ENCODE measurements around the gene HTR2A.
A peak's percentile ranks its signal among the peaks of the same experiment; 100 is the strongest.

The HTR2A gene

GRCh38 chr13:46896341-46897137, at the start of gene HTR2A:
TSS of gene HTR2A (minus strand) at chr13:46897053. CDS start at chr13:46895906, 1,147 bp downstream.
- no peak for TF ChIP-seq CTCF (IDR thresholded peaks at IDR 0.05)
- Mint-ChIP-seq H3K9me3 (no peaks in the 10 kb centered on the region), H3K4me3 (peak within 1 kb of the TSS; percentile 37), H3K4me1 (peaks cover 29% of the 10 kb centered on the region), H3K36me3 (ENCODE audit: low read depth) (no peaks in the 10 kb centered on the region), H3K27ac (no peak within 1 kb of the TSS), H3K27me3 (ENCODE audit: low read depth, poor library complexity) (peaks cover 24% of the 10 kb centered on the region)
- peak; percentile 36 for DNase-seq

GRCh38 chr13:46936525-46936924, 39.7 kb upstream of the HTR2A start:
- Mint-ChIP-seq H3K9me3 (peaks cover 66% of the 10 kb centered on the region), H3K4me1 (no peaks in the 10 kb centered on the region), H3K27ac (no peak overlapping the region), H3K36me3 (ENCODE audit: low read depth) (no peaks in the 10 kb centered on the region), H3K4me3 (no peak overlapping the region), H3K27me3 (ENCODE audit: low read depth, poor library complexity) (no peaks in the 10 kb centered on the region)
- TF ChIP-seq CTCF (IDR thresholded peaks at IDR 0.05) = no peak
- DNase-seq = no peak

- Mint-ChIP-seq H3K27ac (no peak overlapping the region), H3K4me3 (no peak overlapping the region), H3K4me1 (no peaks in the 10 kb centered on the region), H3K36me3 (ENCODE audit: low read depth) (no peaks in the 10 kb centered on the region), H3K9me3 (peaks cover 60% of the 10 kb centered on the region), H3K27me3 (ENCODE audit: low read depth, poor library complexity) (no peaks in the 10 kb centered on the region)
- TF ChIP-seq CTCF (IDR thresholded peaks at IDR 0.05) = no peak
- DNase-seq = no peak
These were observed 37.9 kb upstream of the HTR2A start for GRCh38 chr13:46934749-46935148.

GRCh38 chr13:46926916-46927590, 30.2 kb upstream of the HTR2A start:
- Mint-ChIP-seq H3K4me3 (no peak overlapping the region), H3K27me3 (ENCODE audit: low read depth, poor library complexity) (peaks cover 5% of the 10 kb centered on the region), H3K9me3 (peaks cover 8% of the 10 kb centered on the region), H3K4me1 (no peaks in the 10 kb centered on the region), H3K36me3 (ENCODE audit: low read depth) (no peaks in the 10 kb centered on the region), H3K27ac (no peak overlapping the region)
- no peak for TF ChIP-seq CTCF (IDR thresholded peaks at IDR 0.05)
- DNase-seq = no peak

- Mint-ChIP-seq H3K9me3 (peaks cover under 1% of the 10 kb centered on the region), H3K4me1 (no peaks in the 10 kb centered on the region), H3K27me3 (ENCODE audit: low read depth, poor library complexity) (peaks cover 5% of the 10 kb centered on the region), H3K27ac (no peak overlapping the region), H3K4me3 (no peak overlapping the region), H3K36me3 (ENCODE audit: low read depth) (no peaks in the 10 kb centered on the region)
- TF ChIP-seq CTCF (IDR thresholded peaks at IDR 0.05) = no peak
- no peak for DNase-seq
These were observed 28.6 kb upstream of the HTR2A start for GRCh38 chr13:46925486-46925885.
